Measurements from ENCODE around the gene EDNRA.

EDNRA gene

DNA sequence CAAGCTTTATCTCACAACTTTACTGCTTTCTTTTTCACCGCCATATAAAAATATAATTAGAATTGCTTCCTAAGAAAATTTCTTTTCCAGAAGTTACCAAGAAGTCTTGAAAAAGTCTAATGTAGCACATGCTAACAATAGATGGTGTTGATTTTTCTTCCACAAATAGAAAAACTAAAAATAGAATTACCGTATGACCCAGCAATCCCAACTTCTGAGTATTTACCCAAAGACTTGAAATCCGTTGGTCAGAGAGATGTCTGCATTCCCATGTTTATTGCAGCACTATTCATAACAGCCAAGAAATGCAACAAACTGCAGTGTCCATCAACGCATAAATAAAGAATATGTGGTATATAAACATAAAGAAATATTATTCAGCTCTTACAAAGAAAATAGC, 17.8 kb upstream of the EDNRA start:
- TF ChIP-seq EZH2phosphoT487 (IDR thresholded peaks at IDR 0.05; ENCODE audit: borderline replicate concordance) = no peak
- TF ChIP-seq, protein P1, sequence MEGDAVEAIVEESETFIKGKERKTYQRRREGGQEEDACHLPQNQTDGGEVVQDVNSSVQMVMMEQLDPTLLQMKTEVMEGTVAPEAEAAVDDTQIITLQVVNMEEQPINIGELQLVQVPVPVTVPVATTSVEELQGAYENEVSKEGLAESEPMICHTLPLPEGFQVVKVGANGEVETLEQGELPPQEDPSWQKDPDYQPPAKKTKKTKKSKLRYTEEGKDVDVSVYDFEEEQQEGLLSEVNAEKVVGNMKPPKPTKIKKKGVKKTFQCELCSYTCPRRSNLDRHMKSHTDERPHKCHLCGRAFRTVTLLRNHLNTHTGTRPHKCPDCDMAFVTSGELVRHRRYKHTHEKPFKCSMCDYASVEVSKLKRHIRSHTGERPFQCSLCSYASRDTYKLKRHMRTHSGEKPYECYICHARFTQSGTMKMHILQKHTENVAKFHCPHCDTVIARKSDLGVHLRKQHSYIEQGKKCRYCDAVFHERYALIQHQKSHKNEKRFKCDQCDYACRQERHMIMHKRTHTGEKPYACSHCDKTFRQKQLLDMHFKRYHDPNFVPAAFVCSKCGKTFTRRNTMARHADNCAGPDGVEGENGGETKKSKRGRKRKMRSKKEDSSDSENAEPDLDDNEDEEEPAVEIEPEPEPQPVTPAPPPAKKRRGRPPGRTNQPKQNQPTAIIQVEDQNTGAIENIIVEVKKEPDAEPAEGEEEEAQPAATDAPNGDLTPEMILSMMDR (conservative IDR thresholded peaks at IDR 0.05; ENCODE audit: low read length) = no peak
- Histone ChIP-seq H3K79me2 (ENCODE audit: insufficient read depth, low read length) (no peaks in the 10 kb centered on the region), H3K27me3 (ENCODE audit: insufficient read depth, low read length, poor library complexity, severe bottlenecking) (no peaks in the 10 kb centered on the region), H3K9me3 (ENCODE audit: insufficient read depth, low read depth, low read length) (no peaks in the 10 kb centered on the region), H3F3A (ENCODE audit: low read depth) (no peaks in the 10 kb centered on the region), H3K9me2 (replicated peaks; ENCODE audit: low read depth, low read length) (no peaks in the 10 kb centered on the region), H3K36me3 (ENCODE audit: insufficient read depth, low read length) (no peaks in the 10 kb centered on the region), H3K4me1 (ENCODE audit: insufficient read depth, low read length, poor library complexity, severe bottlenecking) (no peaks in the 10 kb centered on the region), H3K4me3 (ENCODE audit: low read length, poor library complexity, severe bottlenecking) (no peak overlapping the region), H3K9ac (ENCODE audit: low read depth, low read length, poor library complexity, severe bottlenecking) (no peak overlapping the region), H3K4me2 (ENCODE audit: low read depth, low read length, poor library complexity, severe bottlenecking) (no peak overlapping the region), H2AFZ (ENCODE audit: low read length) (no peak overlapping the region), H4K20me1 (ENCODE audit: insufficient read depth, low read length, poor library complexity, severe bottlenecking) (no peaks in the 10 kb centered on the region)

DNA sequence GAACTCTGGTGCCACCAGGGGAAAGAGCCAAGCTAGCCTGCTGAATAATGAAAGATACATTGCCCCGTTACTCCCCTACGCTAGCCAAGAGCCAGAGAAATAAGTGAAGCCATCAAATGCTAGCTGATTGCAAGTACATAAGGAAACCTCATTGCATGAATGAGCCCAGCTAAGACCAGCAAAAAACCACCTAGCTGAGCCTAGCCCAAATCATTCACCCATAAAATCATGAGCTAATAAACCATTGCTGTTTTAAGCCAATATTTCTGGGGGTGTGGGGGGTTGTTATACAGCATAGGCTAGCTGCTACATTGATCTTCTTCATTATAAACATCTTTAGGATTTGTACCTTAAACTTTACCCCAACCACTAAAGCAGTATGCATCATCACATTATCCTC, 15.4 kb upstream of the EDNRA start:
- Histone ChIP-seq H4K20me1 (ENCODE audit: insufficient read depth, low read length, poor library complexity, severe bottlenecking) (no peaks in the 10 kb centered on the region), H3K36me3 (ENCODE audit: insufficient read depth, low read length) (no peaks in the 10 kb centered on the region), H3K4me3 (ENCODE audit: low read length, poor library complexity, severe bottlenecking) (no peak overlapping the region), H3K4me1 (ENCODE audit: insufficient read depth, low read length, poor library complexity, severe bottlenecking) (no peaks in the 10 kb centered on the region), H3K79me2 (ENCODE audit: insufficient read depth, low read length) (no peaks in the 10 kb centered on the region), H3K27me3 (ENCODE audit: insufficient read depth, low read length, poor library complexity, severe bottlenecking) (no peaks in the 10 kb centered on the region), H2AFZ (ENCODE audit: low read length) (no peak overlapping the region), H3K9me3 (ENCODE audit: insufficient read depth, low read depth, low read length) (no peaks in the 10 kb centered on the region), H3F3A (ENCODE audit: low read depth) (no peaks in the 10 kb centered on the region), H3K9me2 (replicated peaks; ENCODE audit: low read depth, low read length) (no peaks in the 10 kb centered on the region), H3K4me2 (ENCODE audit: low read depth, low read length, poor library complexity, severe bottlenecking) (no peak overlapping the region), H3K9ac (ENCODE audit: low read depth, low read length, poor library complexity, severe bottlenecking) (no peak overlapping the region)
- no peak for TF ChIP-seq EZH2phosphoT487 (IDR thresholded peaks at IDR 0.05; ENCODE audit: borderline replicate concordance)
- TF ChIP-seq, protein P1 (conservative IDR thresholded peaks at IDR 0.05; ENCODE audit: low read length) = no peak

DNA sequence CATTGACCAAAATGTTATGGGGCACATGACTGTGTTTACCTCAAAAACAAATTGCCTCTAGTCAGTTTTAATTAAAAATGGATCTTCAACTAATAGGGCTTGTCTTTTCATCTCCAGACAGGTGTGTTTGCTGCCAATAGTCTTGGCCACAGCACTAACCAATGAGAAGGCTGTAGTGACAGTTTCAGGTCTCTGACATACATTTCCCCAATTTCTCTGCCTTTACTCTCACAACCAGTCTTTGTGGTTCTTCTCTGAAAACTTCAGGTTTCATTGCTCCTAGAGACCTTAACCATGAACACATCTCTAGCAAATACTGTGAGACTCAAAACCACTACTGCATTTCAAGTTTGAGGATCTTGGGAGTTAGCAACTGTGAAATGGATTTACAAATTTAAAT, 3.5 kb upstream of the EDNRA start:
- no peak overlapping the region for H3K4me2 ChIP-seq (ENCODE audit: low read depth, low read length, poor library complexity, severe bottlenecking)

More for the DNA sequence above, 3.5 kb upstream of the EDNRA start:
- H3K9me3 ChIP-seq (ENCODE audit: insufficient read depth, low read depth, low read length) = no peaks in the 10 kb centered on the region
- H3K9me2 ChIP-seq (replicated peaks; ENCODE audit: low read depth, low read length) = peaks cover 5% of the 10 kb centered on the region; the same call in 1 of the 2 replicates
- H3K4me3 ChIP-seq (ENCODE audit: low read length, poor library complexity, severe bottlenecking) = no peak overlapping the region
- no peaks in the 10 kb centered on the region for H3K36me3 ChIP-seq (ENCODE audit: insufficient read depth, low read length)
- no peaks in the 10 kb centered on the region for H4K20me1 ChIP-seq (ENCODE audit: insufficient read depth, low read length, poor library complexity, severe bottlenecking)
- TF ChIP-seq EZH2phosphoT487 (IDR thresholded peaks at IDR 0.05; ENCODE audit: borderline replicate concordance) = no peak
- TF ChIP-seq, protein P1 (conservative IDR thresholded peaks at IDR 0.05; ENCODE audit: low read length) = no peak
- H3K9ac ChIP-seq (ENCODE audit: low read depth, low read length, poor library complexity, severe bottlenecking) = no peak overlapping the region
- no peaks in the 10 kb centered on the region for H3F3A ChIP-seq (ENCODE audit: low read depth)
- H3K4me1 ChIP-seq (ENCODE audit: insufficient read depth, low read length, poor library complexity, severe bottlenecking) = no peaks in the 10 kb centered on the region
- no peak overlapping the region for H2AFZ ChIP-seq (ENCODE audit: low read length)
- no peaks in the 10 kb centered on the region for H3K27me3 ChIP-seq (ENCODE audit: insufficient read depth, low read length, poor library complexity, severe bottlenecking)
- H3K79me2 ChIP-seq (ENCODE audit: insufficient read depth, low read length) = no peaks in the 10 kb centered on the region

Data from Loucy (cell line).